IMR-90 (cell line): ENCODE results near the gene PAK6. TPM values are rescaled to one million over a fixed set of nuclear protein-coding genes. Genes with fewer than 3 reads are reported as not detected.

ENCODE experiments used
- ATAC-seq: fragments of 200-7000 bp; cut with Tn5 transposase; 2 replicates; pipeline ENCODE4 v1.9.1; 2020; ENCODE audit warnings: low read depth, mild to moderate bottlenecking, moderate library complexity
- BruUV-seq: library from RNA; stranded (reverse); fragments of 400-500 nt; replicated peaks from 2 replicates; lab custom pipeline; 2021; lab: Mats Ljungman, UMichigan
- CTCF ChIA-PET: fragments of 300-600 bp; formaldehyde crosslinking; extraction: SDS; loops from one replicate; lab custom pipeline; 2021; ENCODE audit warnings: antibody characterized with exemption; lab: Yijun Ruan, JAX
- POLR2A ChIA-PET: fragments of 300-600 bp; sonication (Branson Sonifier 250); formaldehyde crosslinking; loops from one replicate; lab custom pipeline; 2022; ENCODE audit warnings: antibody characterized with exemption; ENCODE audit not compliant: unreplicated experiment; lab: Charles Lee
- DNase-seq: peaks from one replicate; pipeline ENCODE4 v3.0.0; 2013
- H2AFZ ChIP-seq: replicated peaks from 2 replicates; pipeline ENCODE3; 2013; ENCODE audit warnings: low read length, mild to moderate bottlenecking; ENCODE audit not compliant: poor library complexity
- H2AK5ac ChIP-seq: 2 replicates; pipeline ENCODE4 v1.6.1; 2013; ENCODE audit warnings: low read depth, low read length, inconsistent platforms
- H2AK9ac ChIP-seq: replicated peaks from 2 replicates; pipeline ENCODE3; 2013; ENCODE audit warnings: mild to moderate bottlenecking, low read depth, low read length, moderate library complexity; ENCODE audit not compliant: poor library complexity
- H2BK120ac ChIP-seq: 2 replicates; pipeline ENCODE4 v1.6.1; 2013; ENCODE audit warnings: low read depth, low read length, inconsistent platforms
- H2BK15ac ChIP-seq: 3 replicates; pipeline ENCODE4 v1.6.1; 2013; ENCODE audit warnings: low read depth, low read length, inconsistent platforms
- H2BK20ac ChIP-seq: 2 replicates; pipeline ENCODE4 v1.6.1; 2013; ENCODE audit warnings: low read depth, mild to moderate bottlenecking, inconsistent platforms, low read length, moderate library complexity
- H2BK5ac ChIP-seq: 2 replicates; pipeline ENCODE4 v1.6.1; 2013; ENCODE audit warnings: mild to moderate bottlenecking, low read depth, low read length, inconsistent platforms; ENCODE audit not compliant: poor library complexity, severe bottlenecking
- H3K14ac ChIP-seq: replicated peaks from 2 replicates; pipeline ENCODE4 v1.6.1; 2013; ENCODE audit warnings: low read depth, low read length, inconsistent platforms
- H3K18ac ChIP-seq: 2 replicates; pipeline ENCODE4 v1.6.1; 2013; ENCODE audit warnings: low read depth, low read length, control low read depth
- H3K23ac ChIP-seq: 2 replicates; pipeline ENCODE4 v1.6.1; 2013; ENCODE audit warnings: low read depth, low read length, inconsistent platforms
- H3K27ac ChIP-seq: 2 replicates; pipeline ENCODE4 v1.5.1; 2013; ENCODE audit warnings: mild to moderate bottlenecking, control low read depth, low read length; ENCODE audit not compliant: insufficient read depth
- H3K27me3 ChIP-seq: 2 replicates; pipeline ENCODE4 v1.6.1; 2013; ENCODE audit warnings: low read length; ENCODE audit not compliant: control insufficient read depth, insufficient read depth
- H3K36me3 ChIP-seq: 2 replicates; pipeline ENCODE4 v1.6.1; 2013; ENCODE audit warnings: low read length, mixed read lengths; ENCODE audit not compliant: control insufficient read depth, insufficient read depth
- H3K4ac ChIP-seq: 2 replicates; pipeline ENCODE4 v1.6.1; 2013; ENCODE audit warnings: low read depth, low read length, inconsistent platforms
- H3K4me1 ChIP-seq: 2 replicates; pipeline ENCODE4 v1.6.1; 2013; ENCODE audit warnings: low read length, mixed read lengths; ENCODE audit not compliant: control insufficient read depth, insufficient read depth
- H3K4me2 ChIP-seq: 2 replicates; pipeline ENCODE4 v1.6.1; 2013; ENCODE audit warnings: low read depth, mild to moderate bottlenecking, control low read depth, low read length, moderate library complexity
- H3K4me3 ChIP-seq: 2 replicates; pipeline ENCODE4 v1.5.1; 2013; ENCODE audit warnings: low read depth, mild to moderate bottlenecking, control low read depth, low read length, moderate library complexity; ENCODE audit not compliant: insufficient read depth
- H3K56ac ChIP-seq: 2 replicates; pipeline ENCODE4 v1.6.1; 2013; ENCODE audit warnings: low read length, inconsistent platforms; ENCODE audit not compliant: insufficient read depth; ENCODE audit errors: extremely low read depth
- H3K79me1 ChIP-seq, 2 experiments: 2 replicates each; pipeline ENCODE4 v1.6.1; 2013; ENCODE audit warnings: low read length in 2 of 2, inconsistent platforms in 1 of 2, low read depth in 1 of 2
- H3K9ac ChIP-seq: 2 replicates; pipeline ENCODE4 v1.6.1; 2013; ENCODE audit warnings: low read depth, low read length, control low read depth
- H3K9me1 ChIP-seq: 2 replicates; pipeline ENCODE4 v1.6.1; 2013; ENCODE audit warnings: low read length, inconsistent platforms; ENCODE audit not compliant: insufficient read depth
- H3K9me3 ChIP-seq: 2 replicates; pipeline ENCODE4 v1.6.1; 2013; ENCODE audit warnings: low read length; ENCODE audit not compliant: control insufficient read depth, insufficient read depth
- H4K20me1 ChIP-seq: 2 replicates; pipeline ENCODE4 v1.6.1; 2013; ENCODE audit warnings: low read length, inconsistent platforms; ENCODE audit not compliant: insufficient read depth
- H4K5ac ChIP-seq: 2 replicates; pipeline ENCODE4 v1.6.1; 2013; ENCODE audit warnings: mild to moderate bottlenecking, low read depth, low read length, control low read depth
- H4K8ac ChIP-seq, 2 experiments: 2 replicates each; pipeline ENCODE4 v1.6.1; 2013; ENCODE audit warnings: low read depth in 2 of 2, low read length in 2 of 2, control low read depth in 1 of 2, inconsistent platforms in 1 of 2
- H4K91ac ChIP-seq: 2 replicates; pipeline ENCODE4 v1.6.1; 2013; ENCODE audit warnings: low read depth, low read length, inconsistent platforms; ENCODE audit not compliant: insufficient read depth
- CEBPB ChIP-seq: IDR thresholded peaks from 2 replicates; pipeline ENCODE4 v1.6.1; 2012; ENCODE audit warnings: low read depth, low read length, improper control_type of control experiment
- MAZ ChIP-seq: IDR thresholded peaks from 2 replicates; pipeline ENCODE4 v1.6.1; 2012; ENCODE audit warnings: low read depth, mild to moderate bottlenecking, low read length, improper control_type of control experiment, moderate library complexity, borderline replicate concordance
- POLR2A ChIP-seq: IDR thresholded peaks from 2 replicates; pipeline ENCODE4 v1.6.1; 2012; ENCODE audit warnings: mild to moderate bottlenecking, low read depth, low read length
- RAD21 ChIP-seq: IDR thresholded peaks from 2 replicates; pipeline ENCODE4 v1.6.1; 2012; ENCODE audit warnings: low read length, improper control_type of control experiment
- WGBS, 2 experiments: methylation state at CpG; one replicate each; pipeline versions ENCODE4 v1.1.5 to v1.1.7; 2013; ENCODE audit warnings: missing lambda C conversion rate in 2 of 2; ENCODE audit not compliant: insufficient read length in 1 of 2; ENCODE audit errors: extremely low coverage in 2 of 2; 5-methylcytosine and 5-hydroxymethylcytosine counted together
- dilution Hi-C: fragments of 300-500 bp; cut with HindIII; formaldehyde crosslinking; loops from one replicate; pipeline ENCODE4 v1.14.3; 2018; ENCODE audit warnings: low sequenced_read_pairs; ENCODE audit not compliant: unreplicated experiment
- in situ Hi-C: fragments of 300-500 bp; cut with MboI; formaldehyde crosslinking; loops from 3 replicates; pipeline ENCODE4 v1.14.3; 2019; ENCODE audit warnings: low sequenced_read_pairs, inconsistent platforms, mixed read lengths
- intact Hi-C: fragments of 100-400 bp; cut with micrococcal nuclease; formaldehyde crosslinking; loops from 2 replicates; pipeline ENCODE4 v1.10.0; 2022
- polyA plus RNA-seq, 3 experiments: library from polyadenylated mRNA; depleted of rRNA; stranded (reverse); fragments of >200 nt; gene quantifications; 2 replicates each; pipeline ENCODE4 v1.2.3, GENCODE V29; 2012; ENCODE audit warnings: low replicate concordance in 1 of 3
- total RNA-seq: library from RNA; depleted of rRNA; stranded (reverse); fragments of >200 nt; gene quantifications from 2 replicates; pipeline ENCODE4 v1.2.3, GENCODE V29; 2012

PAK6 gene
- total and polyA plus RNA-seq, 2 of the 4 experiments (the other 2 are of a cell fraction) = 0.21 TPM; not detected in 1

GRCh38 chr15:40303576-40303975, 64.7 kb downstream of the PAK6 start:
- Histone ChIP-seq H3K36me3 (no peaks in the 10 kb centered on the region), H3K4me2 (no peak overlapping the region), H3K4ac (no peak overlapping the region), H4K8ac (no peak overlapping the region), H2BK15ac (no peak overlapping the region), H3K9ac (no peak overlapping the region), H4K20me1 (no peaks in the 10 kb centered on the region), H3K4me3 (no peak overlapping the region), H3K9me1 (no peaks in the 10 kb centered on the region), H2BK5ac (no peak overlapping the region), H4K91ac (no peak overlapping the region), H3K18ac (no peak overlapping the region), H3K27ac (no peak overlapping the region), H3K4me1 (peaks cover 6% of the 10 kb centered on the region), H3K23ac (no peak overlapping the region), H2AFZ (no peak overlapping the region), H2BK120ac (no peak overlapping the region), H4K5ac (no peak overlapping the region), H3K79me1 (no peaks in the 10 kb centered on the region), H2AK5ac (no peak overlapping the region), H2BK20ac (no peak overlapping the region), H3K27me3 (peaks cover 55% of the 10 kb centered on the region), H3K9me3 (peaks cover 8% of the 10 kb centered on the region), H3K14ac (no peak overlapping the region), H3K56ac (no peak overlapping the region), H2AK9ac (no peak overlapping the region)
- CTCF ChIA-PET = no interaction called here
- intact Hi-C loops = no loop called here
- POLR2A ChIA-PET = no interaction called here
- in situ Hi-C loops = no loop called here
- TF ChIP-seq RAD21 (no peak), CEBPB (no peak), MAZ (no peak), POLR2A (no peak)
- WGBS, 2 experiments = no CpG with 5 or more reads among the region's 2 CpGs
- dilution Hi-C loops = no loop called here
- DNase-seq = no peak
- BruUV-seq = no TSS peak
- no peak for ATAC-seq
